Fibroblast of pulmonary artery (primary cell): ENCODE measurements around the gene CSMD2.

Experiments
- DNase-seq: peaks from one replicate; pipeline ENCODE4 v3.0.0-alpha.2; 2010; ENCODE audit warnings: low read depth
- H3K4me3 ChIP-seq: replicated peaks from 2 replicates; pipeline ENCODE4 v1.5.1; 2011; ENCODE audit warnings: low read depth, mild to moderate bottlenecking, control low read depth, low read length, moderate library complexity
- TF ChIP-seq, protein P1 (sequence below): IDR thresholded peaks from 2 replicates; pipeline ENCODE4 v1.5.1; 2011; ENCODE audit warnings: mild to moderate bottlenecking, control low read depth, low read length, inconsistent platforms; ENCODE audit errors: missing control alignments

CSMD2 gene

DNA sequence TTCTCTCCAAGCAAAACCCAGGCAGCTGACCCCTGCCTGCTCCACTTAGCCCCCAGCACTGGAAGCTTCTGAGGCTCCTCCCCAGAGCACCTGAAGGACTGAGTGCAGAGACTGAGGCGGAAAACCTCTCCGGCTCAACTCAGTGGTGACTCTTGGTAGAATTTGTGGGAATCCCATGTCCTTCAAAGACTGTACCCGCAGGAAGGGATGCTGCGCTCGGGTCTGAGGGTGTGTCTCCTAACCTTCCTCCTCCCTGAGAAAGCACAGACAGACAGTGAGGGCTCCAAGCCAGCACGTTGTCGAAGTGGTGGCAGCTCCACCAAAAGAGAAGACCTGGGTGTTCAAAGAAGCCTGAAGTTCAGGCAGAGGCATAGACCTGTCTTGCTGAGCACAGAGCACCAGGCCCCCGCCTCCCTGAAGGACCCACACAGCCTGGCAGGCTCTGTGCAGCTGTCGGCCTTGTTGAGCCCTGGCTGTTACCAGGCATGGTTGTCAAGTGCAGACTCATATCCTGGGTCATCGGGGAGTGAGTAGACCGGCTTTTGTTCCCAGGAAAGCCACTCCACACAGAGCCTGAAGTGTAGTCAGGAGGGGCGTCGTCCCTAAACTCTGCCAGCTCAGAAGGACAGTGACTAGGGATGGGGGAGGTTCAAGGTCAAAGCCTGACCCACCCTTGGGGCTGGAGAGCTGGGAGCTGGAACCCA, 36.7 kb downstream of the CSMD2 start:
- DNase-seq, result no peak
- H3K4me3 ChIP-seq, result no peak overlapping the region
- TF ChIP-seq, protein P1, sequence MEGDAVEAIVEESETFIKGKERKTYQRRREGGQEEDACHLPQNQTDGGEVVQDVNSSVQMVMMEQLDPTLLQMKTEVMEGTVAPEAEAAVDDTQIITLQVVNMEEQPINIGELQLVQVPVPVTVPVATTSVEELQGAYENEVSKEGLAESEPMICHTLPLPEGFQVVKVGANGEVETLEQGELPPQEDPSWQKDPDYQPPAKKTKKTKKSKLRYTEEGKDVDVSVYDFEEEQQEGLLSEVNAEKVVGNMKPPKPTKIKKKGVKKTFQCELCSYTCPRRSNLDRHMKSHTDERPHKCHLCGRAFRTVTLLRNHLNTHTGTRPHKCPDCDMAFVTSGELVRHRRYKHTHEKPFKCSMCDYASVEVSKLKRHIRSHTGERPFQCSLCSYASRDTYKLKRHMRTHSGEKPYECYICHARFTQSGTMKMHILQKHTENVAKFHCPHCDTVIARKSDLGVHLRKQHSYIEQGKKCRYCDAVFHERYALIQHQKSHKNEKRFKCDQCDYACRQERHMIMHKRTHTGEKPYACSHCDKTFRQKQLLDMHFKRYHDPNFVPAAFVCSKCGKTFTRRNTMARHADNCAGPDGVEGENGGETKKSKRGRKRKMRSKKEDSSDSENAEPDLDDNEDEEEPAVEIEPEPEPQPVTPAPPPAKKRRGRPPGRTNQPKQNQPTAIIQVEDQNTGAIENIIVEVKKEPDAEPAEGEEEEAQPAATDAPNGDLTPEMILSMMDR, result no peak

DNA sequence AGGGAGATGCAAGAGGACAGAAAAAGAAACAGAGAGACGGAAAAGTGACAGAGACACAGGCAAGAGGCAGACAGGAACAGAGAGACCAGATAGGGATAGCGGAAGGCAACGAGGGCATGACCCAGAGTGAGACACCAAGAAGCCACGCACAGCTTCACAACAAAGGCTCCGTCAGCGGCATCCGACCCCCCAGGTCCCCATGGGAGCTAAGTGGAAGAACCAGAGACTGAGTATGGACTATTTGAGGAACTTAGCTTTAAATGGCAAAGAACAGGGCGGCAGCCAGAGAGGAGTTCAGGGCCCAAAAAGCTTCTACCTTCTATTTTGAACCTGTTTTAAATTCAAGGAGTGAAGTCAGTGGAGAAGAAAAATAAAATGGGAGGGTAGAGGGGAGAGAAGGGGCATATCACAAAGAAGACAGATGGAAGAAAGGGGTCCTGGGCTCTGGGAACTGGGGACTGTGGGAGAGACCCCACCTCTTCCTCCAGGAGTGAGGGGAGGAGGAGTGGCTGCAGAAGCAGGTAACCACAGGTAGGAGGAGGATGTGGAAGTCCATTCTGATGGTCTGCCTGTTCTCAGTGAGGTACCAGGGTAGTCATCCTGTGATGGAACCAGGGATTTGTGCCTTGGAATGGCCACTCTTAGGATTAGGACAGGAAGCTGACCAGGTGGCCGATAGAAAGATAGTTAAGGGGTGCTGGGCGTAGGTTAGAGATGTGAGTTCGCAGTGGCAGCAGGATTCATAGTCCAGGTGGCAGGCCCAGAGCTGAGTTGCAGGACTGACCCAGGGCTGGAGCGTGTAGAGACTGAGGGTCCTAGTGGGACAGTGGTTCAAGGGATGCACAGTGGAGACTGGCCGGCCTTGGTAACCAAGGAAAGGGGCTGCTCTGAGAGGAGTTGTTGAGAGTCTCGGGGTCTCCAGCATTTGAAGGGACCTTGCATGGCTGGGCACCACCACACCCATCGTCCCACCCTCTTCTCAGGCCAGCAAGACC, 37.7 kb downstream of the CSMD2 start:
- no peak for DNase-seq
- H3K4me3 ChIP-seq, result no peak overlapping the region
- TF ChIP-seq, protein P1, result no peak

DNA sequence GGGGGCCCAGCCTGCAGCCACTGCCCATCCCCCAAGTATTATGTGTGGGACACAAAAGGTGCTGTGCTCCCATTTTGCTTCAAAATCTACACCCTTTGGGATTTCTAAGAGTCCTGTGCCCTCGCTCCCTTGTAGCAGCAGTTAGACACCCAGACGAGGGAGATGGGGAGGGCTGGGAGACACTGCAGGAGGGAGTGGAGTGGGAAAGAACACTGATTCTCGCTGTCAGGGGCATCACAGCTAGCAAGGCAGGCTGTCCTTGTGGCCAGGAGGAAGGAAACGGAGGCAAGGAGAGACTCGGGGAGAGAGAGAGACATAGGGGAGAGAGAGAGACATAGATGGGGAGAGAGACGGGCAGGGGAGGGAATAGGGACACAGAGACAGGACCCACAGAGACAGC, 38.5 kb downstream of the CSMD2 start:
- DNase-seq, result no peak
- no peak overlapping the region for H3K4me3 ChIP-seq
- TF ChIP-seq, protein P1, result no peak

DNA sequence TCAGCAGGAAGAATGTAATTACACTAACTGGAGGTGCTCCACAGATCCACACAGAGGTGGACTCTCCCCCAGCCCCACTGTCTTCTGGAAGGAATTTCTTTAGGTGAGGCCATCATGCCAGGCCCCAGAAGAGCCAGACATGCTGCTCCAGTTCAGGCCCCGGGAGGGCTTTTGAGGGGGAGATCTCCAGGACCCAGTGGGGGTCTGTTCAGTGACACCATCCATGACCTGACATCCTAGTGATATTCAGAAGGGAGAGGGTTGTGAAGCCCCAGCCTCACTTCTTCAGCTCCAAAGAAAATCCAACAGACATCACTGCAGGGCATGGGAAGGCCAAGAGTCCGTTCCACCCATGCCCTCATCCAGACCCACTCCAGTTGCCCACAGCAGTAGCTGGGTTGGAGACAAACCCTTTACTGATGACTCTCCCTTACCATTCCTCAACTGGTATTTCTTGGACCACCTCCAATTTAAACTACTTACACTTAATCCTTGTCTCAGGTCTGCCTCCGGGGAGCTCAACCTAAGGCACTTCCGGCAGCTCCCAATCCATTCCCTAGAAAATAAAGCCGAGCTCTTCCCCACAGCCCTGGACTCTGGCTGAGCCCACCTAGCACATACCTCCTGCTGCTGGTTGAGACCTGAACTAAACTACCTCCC, 39.2 kb downstream of the CSMD2 start:
- TF ChIP-seq, protein P1, result no peak
- H3K4me3 ChIP-seq, result no peak overlapping the region
- no peak for DNase-seq

DNA sequence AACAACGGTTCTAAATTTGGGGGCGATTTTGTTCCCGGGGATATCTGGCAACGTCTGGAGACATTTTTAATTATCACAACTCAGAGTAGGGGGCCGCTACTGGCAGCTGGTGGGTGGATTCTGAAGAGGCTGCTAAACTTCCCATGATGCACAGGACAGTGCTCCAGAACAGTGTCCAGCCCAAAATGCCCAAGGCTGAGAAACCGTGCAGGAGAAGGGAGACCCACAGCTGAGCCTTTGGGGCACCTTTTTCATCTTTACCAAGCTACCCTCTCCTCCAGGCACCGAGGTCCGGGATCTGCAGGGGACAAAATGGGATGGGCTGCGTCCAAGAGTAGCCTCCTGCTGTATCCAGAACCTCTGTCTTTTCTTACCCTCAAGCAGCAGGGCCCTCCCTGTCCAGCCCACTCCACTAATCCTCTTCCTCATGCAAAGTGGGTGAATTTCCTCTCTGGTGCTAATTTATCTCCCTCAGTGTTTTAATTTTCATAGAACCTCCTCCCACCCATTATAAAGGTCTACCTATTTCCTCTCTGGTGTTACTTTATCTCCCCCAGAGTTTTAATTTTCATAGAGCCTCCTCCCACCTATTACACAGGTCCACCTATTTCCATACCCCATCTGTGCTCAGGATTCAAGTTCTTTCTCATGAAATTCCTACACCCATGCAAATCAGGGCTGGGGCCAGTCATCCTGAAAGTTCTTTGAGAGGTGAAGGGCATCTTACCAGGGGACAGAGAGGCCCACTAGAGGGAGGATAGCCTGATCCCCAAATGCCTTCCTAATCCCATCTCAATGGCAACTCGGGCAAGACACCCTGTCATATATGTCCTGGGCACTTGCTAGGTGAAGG, 42.7 kb downstream of the CSMD2 start:
- no peak overlapping the region for H3K4me3 ChIP-seq
- DNase-seq, result no peak
- TF ChIP-seq, protein P1, result no peak

DNA sequence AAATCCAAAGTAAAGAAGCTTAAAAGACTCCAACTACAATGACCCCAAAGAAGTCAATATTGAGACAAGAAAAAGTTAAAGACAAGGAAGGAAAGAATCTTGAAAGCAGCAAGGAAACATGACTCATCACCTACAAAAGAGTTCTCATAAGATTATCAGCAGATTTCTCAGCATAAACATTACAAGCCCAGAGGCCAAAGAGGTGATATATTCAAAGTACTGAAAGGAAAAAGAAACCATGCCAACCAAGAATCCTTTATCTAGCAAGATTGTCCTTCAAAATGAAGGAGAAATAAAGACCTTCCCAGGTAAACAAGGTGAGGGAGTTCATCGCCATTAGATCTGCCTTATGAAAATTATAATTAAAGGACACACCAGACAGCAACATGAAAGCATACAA, 49.8 kb downstream of the CSMD2 start:
- TF ChIP-seq, protein P1, result no peak
- no peak for DNase-seq
- no peak overlapping the region for H3K4me3 ChIP-seq
